Kidney epithelial cell (primary cell): ENCODE results near the gene SLC26A3. TPM values are rescaled to one million over a fixed set of nuclear protein-coding genes. Genes with fewer than 3 reads are reported as not detected.

Source experiments
- DNase-seq: peaks from one replicate; pipeline ENCODE4 v3.0.0-alpha.2; 2010; ENCODE audit warnings: low read depth
- H3K27me3 ChIP-seq: 2 replicates; pipeline ENCODE4 v1.6.0; 2011; ENCODE audit warnings: low read length; ENCODE audit not compliant: control insufficient read depth, insufficient read depth
- H3K36me3 ChIP-seq: 2 replicates; pipeline ENCODE4 v1.5.1; 2011; ENCODE audit warnings: low read length; ENCODE audit not compliant: control insufficient read depth, insufficient read depth
- H3K4me3 ChIP-seq: 2 replicates; pipeline ENCODE4 v1.5.1; 2011; ENCODE audit warnings: low read depth, mild to moderate bottlenecking, control low read depth, low read length
- CTCF ChIP-seq: IDR thresholded peaks from 2 replicates; pipeline ENCODE4 v1.5.1; 2011; ENCODE audit warnings: mild to moderate bottlenecking, moderate library complexity, low read length, control low read depth, inconsistent platforms; ENCODE audit not compliant: insufficient read depth, poor library complexity, severe bottlenecking
- total RNA-seq: library from RNA; depleted of rRNA; stranded (reverse); fragments of >200 nt; gene quantifications from 2 replicates; pipeline ENCODE4 v1.2.3, GENCODE V29; 2015

SLC26A3 gene
- total RNA-seq, 1 donor from 2014 or later, result not detected

GRCh38 chr7:107767391-107767790, 35.6 kb downstream of the SLC26A3 start:
- DNase-seq, result no peak
- H3K4me3 ChIP-seq, result no peak overlapping the region
- H3K36me3 ChIP-seq, result no peaks in the 10 kb centered on the region
- H3K27me3 ChIP-seq, result no peaks in the 10 kb centered on the region
- TF ChIP-seq CTCF, result no peak

GRCh38 chr7:107758667-107759066, 44.4 kb downstream of the SLC26A3 start:
- no peak for TF ChIP-seq CTCF
- Histone ChIP-seq H3K27me3 (no peaks in the 10 kb centered on the region), H3K36me3 (peaks cover 3% of the 10 kb centered on the region)

GRCh38 chr7:107754642-107755041, 48.4 kb downstream of the SLC26A3 start:
- Histone ChIP-seq H3K27me3 (no peaks in the 10 kb centered on the region), H3K36me3 (peaks cover 3% of the 10 kb centered on the region), H3K4me3 (no peak overlapping the region)
- DNase-seq, result no peak
- TF ChIP-seq CTCF, result no peak

More at GRCh38 chr7:107758667-107759066, 44.4 kb downstream of the SLC26A3 start:
- no peak for DNase-seq
- H3K4me3 ChIP-seq, result no peak overlapping the region

GRCh38 chr7:107751113-107751512, 51.9 kb downstream of the SLC26A3 start:
- TF ChIP-seq CTCF, result no peak
- no peak overlapping the region for H3K4me3 ChIP-seq
- no peaks in the 10 kb centered on the region for H3K36me3 ChIP-seq
- no peaks in the 10 kb centered on the region for H3K27me3 ChIP-seq
- DNase-seq, result no peak

GRCh38 chr7:107746006-107746405, 57.0 kb downstream of the SLC26A3 start:
- no peak for TF ChIP-seq CTCF
- Histone ChIP-seq H3K27me3 (no peaks in the 10 kb centered on the region), H3K4me3 (no peak overlapping the region), H3K36me3 (no peaks in the 10 kb centered on the region)
- DNase-seq, result no peak

GRCh38 chr7:107744345-107744750, 58.7 kb downstream of the SLC26A3 start:
- DNase-seq, result no peak
- H3K4me3 ChIP-seq, result peak overlapping the region; percentile 83
- TF ChIP-seq CTCF, result no peak
- H3K36me3 ChIP-seq, result no peaks in the 10 kb centered on the region
- no peaks in the 10 kb centered on the region for H3K27me3 ChIP-seq
